Activated CD4-positive, alpha-beta T cell treated with anti-CD3 and anti-CD28 coated beads, Interleukin-2, Interleukin-4, amounts not matched to agents 100 ng/mL and 50 ng/mL, durations not matched to agents 16 hours and 8 hours (primary cell): ENCODE data around the gene PTPRR.
A peak's percentile ranks its signal among the peaks of the same experiment; 100 is the strongest.

Source experiments
- DNase-seq: peaks from one replicate; pipeline ENCODE4 v3.0.0-alpha.2; 2020; ENCODE audit warnings: low spot score

PTPRR gene

DNA sequence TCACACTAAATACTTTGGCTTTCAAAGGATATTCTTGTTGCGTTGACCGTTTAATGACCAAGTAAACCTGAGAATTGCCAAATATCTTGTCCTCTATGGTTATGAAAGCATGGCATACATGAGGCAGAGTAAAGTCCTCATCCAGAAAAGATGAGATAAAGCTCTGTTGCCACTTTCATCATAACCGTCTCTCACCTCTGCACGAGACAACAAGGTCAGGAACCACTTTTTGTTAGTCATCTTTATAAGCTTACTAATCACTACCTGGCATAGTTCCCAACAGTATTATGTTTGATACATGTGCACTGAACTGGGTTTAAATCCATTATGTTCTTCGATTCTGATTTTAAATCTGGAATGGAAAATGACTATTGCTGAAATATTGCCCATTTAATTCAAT is 314.6 kb downstream of the PTPRR start:
- DNase-seq: no peak

GRCh38 chr12:70604662-70605061 is 315.9 kb downstream of the PTPRR start:
- no peak for DNase-seq

DNA sequence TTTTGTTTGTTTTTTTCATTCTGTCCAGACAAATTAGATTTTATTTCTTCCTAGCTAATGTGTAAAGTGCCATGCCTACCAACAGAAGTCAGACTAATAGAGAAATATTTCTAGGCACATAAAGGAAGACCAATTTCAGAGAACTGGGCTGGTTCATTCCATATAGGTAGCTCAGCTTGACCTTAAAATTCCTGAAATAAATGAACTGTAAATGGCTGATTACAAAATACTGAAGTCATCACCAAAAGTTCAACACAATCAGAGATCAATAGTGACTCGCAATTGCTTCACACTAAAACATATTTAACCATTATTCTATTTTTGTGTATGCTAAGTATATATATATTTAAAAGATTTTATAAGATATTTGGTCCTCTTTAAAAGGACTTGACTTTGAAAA is 317.5 kb downstream of the PTPRR start:
- no peak for DNase-seq

DNA sequence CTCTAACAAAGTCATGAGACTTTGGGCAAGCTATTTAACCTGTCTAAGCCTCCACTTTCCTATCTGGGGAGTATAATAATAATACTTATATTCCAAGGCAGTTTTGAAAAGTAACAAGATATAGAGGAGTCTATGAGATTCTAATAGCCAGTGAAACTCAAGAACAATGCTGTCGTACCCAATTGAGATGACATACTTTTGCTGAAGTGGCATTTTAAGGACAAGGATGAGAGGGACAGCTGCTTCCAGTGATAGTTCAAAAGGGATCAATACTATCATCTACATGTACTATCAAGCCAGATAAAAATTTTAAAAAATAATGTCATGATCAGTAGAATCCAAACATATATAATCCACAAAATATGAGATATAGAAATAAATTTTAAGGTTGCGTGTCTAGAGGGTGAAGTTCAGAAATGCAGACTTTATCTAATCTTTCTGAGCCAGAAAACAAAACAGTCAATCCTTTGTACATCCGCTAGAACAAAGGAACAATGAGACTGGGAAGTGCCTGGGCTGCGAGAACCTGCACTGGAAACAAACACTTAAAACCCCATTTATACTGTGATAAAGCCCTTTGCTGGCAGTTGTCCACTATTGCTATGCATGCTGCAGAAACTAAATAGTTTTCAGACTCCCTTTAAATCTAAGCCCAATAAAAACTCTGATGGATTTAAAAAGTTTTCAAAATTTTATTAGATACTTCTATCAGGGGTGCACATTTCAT is 321.9 kb downstream of the PTPRR start:
- no peak for DNase-seq

GRCh38 chr12:70592664-70593063 is 327.9 kb downstream of the PTPRR start:
- DNase-seq: no peak

- DNase-seq: no peak
Observed at GRCh38 chr12:70590549-70591226, 329.9 kb downstream of the PTPRR start.

- DNase-seq: peak; percentile 51
Observed at GRCh38 chr12:70590051-70590450, 330.5 kb downstream of the PTPRR start.
